Glomerular visceral epithelial cell (primary cell): ENCODE results near the gene C12orf57.
A peak's percentile ranks its signal among the peaks of the same experiment; 100 is the strongest.

ENCODE experiments used
- DNase-seq: peaks from one replicate; pipeline ENCODE4 v3.0.0-alpha.2; 2016; ENCODE audit errors: extremely low spot score

C12orf57 gene

DNA sequence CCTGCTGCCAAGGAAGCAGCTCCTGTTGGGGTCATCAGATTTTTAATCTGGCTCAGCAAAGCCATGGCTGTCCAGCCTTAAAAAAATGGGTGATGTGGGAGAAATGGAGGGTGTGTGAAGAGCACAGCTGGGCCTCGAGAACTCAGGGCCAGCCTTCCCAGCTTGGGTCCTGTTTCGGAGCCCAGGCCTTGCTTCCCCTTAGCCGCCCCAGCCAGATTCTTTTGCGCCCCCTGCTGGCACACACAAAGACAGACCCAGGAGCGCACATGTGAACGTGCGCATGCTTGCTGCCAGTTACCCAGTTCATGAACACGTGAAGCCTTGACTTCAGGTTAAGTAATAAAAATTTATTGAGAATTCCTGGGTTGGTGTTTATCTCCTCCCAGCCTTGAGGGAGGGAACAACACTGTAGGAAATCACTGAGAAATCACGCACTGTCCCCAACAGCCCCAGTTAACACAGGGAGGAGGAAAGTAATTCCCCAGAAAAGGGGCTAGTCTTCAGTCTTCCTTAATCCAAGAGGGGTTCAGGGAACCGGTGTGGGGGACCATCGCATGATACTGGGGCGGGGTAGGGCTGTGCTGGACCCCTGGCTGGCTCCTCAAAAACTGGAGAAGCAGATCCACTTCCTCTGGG lies 21.3 kb downstream of the C12orf57 start:
- DNase-seq, result peak; percentile 77

GRCh38 chr12:6965714-6966113 lies 21.9 kb downstream of the C12orf57 start:
- no peak for DNase-seq

- DNase-seq, result no peak
These were observed 22.5 kb downstream of the C12orf57 start for GRCh38 chr12:6966351-6966750.

GRCh38 chr12:6967651-6968100 lies 23.9 kb downstream of the C12orf57 start:
- no peak for DNase-seq

- DNase-seq, result no peak
These were observed 24.6 kb downstream of the C12orf57 start for GRCh38 chr12:6968426-6968825.

DNA sequence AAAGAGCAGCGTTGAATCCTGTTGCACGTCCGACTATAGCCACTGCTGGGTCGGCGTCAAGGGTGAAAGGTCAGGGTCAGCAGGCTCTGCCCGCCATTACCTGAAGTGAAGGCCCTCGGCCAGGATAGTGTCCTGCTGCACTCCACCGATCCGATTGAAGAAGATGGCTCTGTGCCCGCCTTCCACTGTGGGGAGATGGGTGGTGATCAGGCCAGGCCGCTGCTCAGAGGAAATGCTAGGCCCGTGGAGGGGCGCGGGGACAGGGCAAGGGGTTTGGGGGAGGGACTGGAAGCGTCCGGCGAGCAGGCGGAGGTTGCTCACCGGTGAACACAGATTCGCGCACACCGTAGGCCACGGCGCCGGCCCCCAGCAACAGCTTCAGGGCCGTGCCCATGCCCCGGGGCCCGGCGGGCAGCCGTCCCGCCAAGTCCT lies 26.3 kb downstream of the C12orf57 start:
- DNase-seq, result no peak

DNA sequence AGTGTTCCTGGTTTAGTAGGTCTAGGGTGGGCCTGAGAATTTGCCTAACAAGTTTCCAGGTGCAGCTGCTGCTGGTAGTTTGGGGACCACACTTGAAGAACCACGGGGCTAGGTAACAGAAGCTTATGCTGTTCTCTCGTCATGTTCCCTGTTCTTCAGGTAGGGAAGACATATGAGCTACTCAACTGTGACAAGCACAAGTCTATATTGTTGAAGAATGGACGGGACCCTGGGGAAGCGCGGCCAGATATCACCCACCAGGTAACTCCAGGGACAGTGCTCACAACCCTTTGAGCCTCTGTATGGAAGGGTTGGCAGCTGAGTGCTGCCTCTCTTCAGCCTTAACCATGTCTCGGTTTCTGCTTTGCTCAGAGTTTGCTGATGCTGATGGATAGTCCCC lies 30.4 kb downstream of the C12orf57 start:
- no peak for DNase-seq

DNA sequence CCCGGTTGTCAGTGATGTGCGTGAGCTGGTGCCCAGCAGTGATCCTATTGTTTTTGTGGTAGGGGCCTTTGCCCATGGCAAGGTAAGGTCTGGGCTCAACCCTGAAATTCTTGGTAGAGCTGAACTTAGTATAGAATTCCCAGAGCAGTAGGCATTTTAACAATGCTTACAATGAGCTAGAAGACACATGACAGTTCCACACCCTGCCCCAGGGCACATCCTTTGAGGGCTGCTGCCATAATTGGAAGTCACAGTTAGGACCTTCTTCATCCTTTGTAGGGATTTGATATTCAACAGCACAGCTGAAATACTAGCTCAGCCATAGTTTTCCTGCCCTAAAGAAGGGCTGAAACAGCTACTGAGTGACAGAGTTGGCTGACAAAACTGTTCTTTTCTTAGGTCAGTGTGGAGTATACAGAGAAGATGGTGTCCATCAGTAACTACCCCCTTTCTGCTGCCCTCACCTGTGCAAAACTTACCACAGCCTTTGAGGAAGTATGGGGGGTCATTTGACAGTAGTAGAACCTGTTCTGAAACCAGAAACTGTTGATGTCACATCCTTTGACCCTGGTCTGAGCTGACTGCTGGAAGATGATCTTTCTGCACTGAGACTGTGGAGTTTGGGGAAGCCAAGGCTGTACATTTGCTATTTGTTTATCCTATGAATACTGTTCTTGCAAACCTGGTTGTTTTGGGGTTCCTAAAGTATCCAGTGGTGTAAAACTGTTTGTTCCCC lies 31.6 kb downstream of the C12orf57 start:
- no peak for DNase-seq

DNA sequence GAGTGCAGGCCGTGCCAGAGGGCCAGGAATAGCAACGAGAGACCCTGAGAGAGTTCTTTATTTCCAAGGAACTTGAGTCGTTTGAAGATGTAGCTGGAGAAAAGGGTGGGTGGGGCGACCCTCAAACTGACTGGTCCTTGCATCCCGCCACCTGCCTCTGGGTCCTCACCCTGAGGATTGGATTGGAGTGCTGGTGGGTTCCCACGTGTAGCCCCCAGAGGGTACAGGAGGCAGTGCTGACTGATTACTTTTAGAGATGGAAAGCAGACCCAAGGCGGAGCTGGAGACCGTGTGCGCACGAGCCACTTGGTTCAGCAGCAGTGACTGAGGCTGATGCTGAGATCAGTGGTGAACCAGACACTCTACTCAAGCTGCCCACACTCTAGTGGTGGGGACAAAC lies 33.8 kb downstream of the C12orf57 start:
- DNase-seq, result no peak

DNA sequence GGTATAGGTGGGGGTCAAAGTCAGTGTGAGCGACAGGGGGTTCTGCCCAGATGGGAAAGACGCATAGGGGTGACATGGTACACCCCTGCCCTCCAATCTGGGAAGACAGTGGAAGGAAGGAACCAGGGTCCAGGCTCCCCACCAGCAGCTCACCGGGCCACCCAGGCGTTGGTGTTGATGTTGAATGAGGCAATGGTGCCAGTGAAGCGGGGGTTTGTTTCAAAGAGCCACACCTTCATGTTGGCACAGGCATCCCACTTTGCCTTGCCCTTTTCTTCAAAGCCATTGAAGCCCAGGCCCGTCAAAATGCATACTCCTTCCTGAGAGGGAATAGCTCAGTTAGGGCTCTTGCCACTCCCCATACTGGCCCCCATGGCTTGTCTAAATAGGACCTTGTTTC lies 34.4 kb downstream of the C12orf57 start:
- DNase-seq, result no peak

DNA sequence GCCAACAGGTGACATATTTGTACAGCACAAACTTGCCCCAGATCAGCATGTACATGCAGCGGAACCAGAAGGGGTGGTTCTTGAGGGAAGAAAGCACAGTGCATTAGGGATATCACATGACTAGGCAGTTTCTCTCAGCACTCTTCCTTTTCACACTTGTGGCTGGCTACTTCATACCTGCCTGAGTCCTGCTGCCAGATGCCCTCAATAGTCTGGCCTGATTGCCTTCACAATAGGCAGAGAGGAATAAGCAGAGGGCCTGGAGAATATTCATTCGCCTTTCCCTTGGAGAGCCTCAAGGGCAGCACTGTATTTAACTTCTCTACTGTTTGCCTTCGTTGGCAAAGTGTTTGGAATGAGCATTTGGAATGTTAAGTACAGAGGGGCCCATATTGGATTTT lies 34.8 kb downstream of the C12orf57 start:
- no peak for DNase-seq

GRCh38 chr12:6979021-6979420 lies 35.2 kb downstream of the C12orf57 start:
- DNase-seq, result no peak

- DNase-seq, result no peak
These were observed 35.6 kb downstream of the C12orf57 start for GRCh38 chr12:6979453-6979852.

- no peak for DNase-seq
These were observed 36.3 kb downstream of the C12orf57 start for GRCh38 chr12:6980075-6980474.

- no peak for DNase-seq
These were observed 36.9 kb downstream of the C12orf57 start for GRCh38 chr12:6980740-6981139.

DNA sequence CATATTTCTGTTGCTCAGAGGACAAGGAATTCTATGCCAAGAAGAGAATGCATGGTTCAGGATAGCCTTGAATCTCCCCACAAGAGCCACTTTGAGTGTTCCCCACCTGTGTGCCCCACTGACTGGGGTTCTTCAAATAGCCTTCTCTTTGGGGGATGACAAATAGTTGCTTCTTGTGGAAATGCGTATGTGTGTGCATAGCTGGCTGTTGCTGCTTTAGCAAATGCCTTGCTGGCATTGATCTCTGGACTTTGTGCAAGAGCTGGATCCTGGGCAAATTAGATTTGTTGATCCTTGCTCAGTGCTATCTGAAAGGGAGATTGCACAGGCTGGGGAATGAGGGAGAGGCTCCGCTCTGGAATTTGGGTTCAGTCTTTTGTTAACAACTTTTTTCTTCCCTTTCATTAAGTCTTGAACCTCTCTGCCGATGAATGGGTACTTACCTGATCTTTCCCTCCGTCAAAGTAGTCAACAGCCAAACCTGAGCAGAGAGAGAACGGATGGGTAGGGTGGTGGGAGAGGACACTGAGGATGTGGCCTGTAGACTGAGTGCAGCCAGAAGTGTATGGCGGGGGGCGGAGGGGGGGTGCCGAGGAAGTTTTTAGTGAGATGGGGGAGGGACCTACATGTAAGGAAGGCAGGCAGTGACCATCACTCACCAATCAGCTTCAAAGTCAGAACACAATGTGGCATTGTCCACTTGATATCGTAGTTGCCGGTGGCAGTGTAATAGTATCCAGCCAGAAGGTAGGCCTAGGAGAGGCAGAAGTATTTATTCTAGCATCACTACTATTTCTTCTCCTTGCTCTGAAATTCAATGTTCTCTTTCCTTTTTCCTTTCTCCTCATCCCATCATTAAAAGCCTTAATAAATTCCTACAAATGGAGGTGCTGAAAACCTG lies 37.6 kb downstream of the C12orf57 start:
- no peak for DNase-seq

GRCh38 chr12:6982532-6982931 lies 38.7 kb downstream of the C12orf57 start:
- no peak for DNase-seq

DNA sequence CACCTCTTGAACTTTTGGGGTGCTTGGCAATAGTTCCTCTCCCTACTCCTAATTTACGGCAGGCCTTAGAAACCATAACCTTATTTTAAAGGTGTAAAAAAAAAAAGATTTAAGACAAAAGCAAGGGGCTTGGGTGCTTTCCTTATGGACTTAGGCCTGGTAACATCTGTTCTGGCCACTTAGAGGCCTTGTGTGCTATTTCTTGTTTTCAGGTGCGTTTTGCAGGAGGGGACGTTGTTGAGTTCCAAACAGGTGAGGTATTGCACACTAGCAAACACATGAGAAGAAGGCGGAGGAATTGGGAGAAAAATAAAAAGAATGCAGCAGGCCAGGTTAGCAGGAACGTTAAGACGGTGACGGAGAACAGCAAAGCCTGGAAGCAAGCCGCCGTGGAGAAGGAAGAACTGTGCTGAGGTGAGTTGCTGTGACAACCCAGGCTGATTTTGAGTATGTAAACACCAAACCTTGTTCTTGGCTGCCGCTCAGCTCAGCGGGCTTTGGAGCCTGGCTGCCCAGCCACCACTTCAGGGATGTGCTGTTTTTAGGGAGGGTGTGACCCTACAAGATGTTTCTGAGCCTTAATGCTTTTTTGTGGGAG lies 44.2 kb downstream of the C12orf57 start:
- no peak for DNase-seq
